GM23338 (cell line): ENCODE data around the gene SLTM. TPM values are rescaled to one million over a fixed set of nuclear protein-coding genes. Genes with fewer than 3 reads are reported as not detected.

Experiments used
- ATAC-seq: fragments of 200-7000 bp; cut with Tn5 transposase; 3 replicates; pipeline ENCODE4 v1.9.1; 2020
- DNase-seq: peaks from one replicate; pipeline ENCODE4 v3.0.0-alpha.2; 2015; ENCODE audit warnings: low spot score
- H2AFZ ChIP-seq: fragments of 200-600 bp; sonication (generic); 2 replicates; pipeline ENCODE4 v1.8.0; 2016; ENCODE audit warnings: antibody characterized with exemption, mild to moderate bottlenecking, moderate library complexity
- H3F3A ChIP-seq: fragments of 200-600 bp; sonication (generic); replicated peaks from 2 replicates; pipeline ENCODE4 v1.8.0; 2017; ENCODE audit warnings: antibody characterized with exemption, mixed run types, low read depth
- H3K27ac ChIP-seq: fragments of 200-600 bp; sonication (generic); 2 replicates; pipeline ENCODE4 v1.6.1; 2016; ENCODE audit warnings: low read depth
- H3K27me3 ChIP-seq: fragments of 200-600 bp; sonication (generic); 2 replicates; pipeline ENCODE4 v1.8.0; 2016; ENCODE audit warnings: mild to moderate bottlenecking, mixed run types, moderate library complexity; ENCODE audit not compliant: insufficient read depth
- H3K36me3 ChIP-seq: fragments of 200-600 bp; sonication (generic); 2 replicates; pipeline ENCODE4 v1.8.0; 2016; ENCODE audit warnings: mild to moderate bottlenecking; ENCODE audit not compliant: insufficient read depth
- H3K4me1 ChIP-seq: fragments of 200-600 bp; sonication (generic); 2 replicates; pipeline ENCODE4 v1.8.0; 2016; ENCODE audit warnings: mild to moderate bottlenecking, moderate library complexity; ENCODE audit not compliant: insufficient read depth
- H3K4me2 ChIP-seq: fragments of 200-600 bp; sonication (generic); 2 replicates; pipeline ENCODE4 v1.7.1; 2017; ENCODE audit warnings: mixed run types
- H3K4me3 ChIP-seq: fragments of 200-600 bp; sonication (generic); 2 replicates; pipeline ENCODE4 v1.6.1; 2016; ENCODE audit warnings: mixed run types
- H3K79me2 ChIP-seq: fragments of 200-600 bp; sonication (generic); replicated peaks from 2 replicates; pipeline ENCODE4 v1.8.0; 2017; ENCODE audit warnings: mild to moderate bottlenecking; ENCODE audit not compliant: insufficient read depth
- H3K9me2 ChIP-seq: fragments of 200-600 bp; sonication (generic); 2 replicates; pipeline ENCODE4 v1.8.0; 2017; ENCODE audit not compliant: insufficient read depth
- H4K20me1 ChIP-seq: fragments of 200-600 bp; sonication (generic); replicated peaks from 2 replicates; pipeline ENCODE4 v1.8.0; 2017; ENCODE audit warnings: mild to moderate bottlenecking; ENCODE audit not compliant: insufficient read depth
- H3K27ac Mint-ChIP-seq: 2 replicates; pipeline ENCODE4 v1.8.0; 2020; ENCODE audit warnings: inconsistent platforms, mild to moderate bottlenecking, moderate library complexity, mixed read lengths
- H3K27me3 Mint-ChIP-seq: 3 replicates; pipeline ENCODE4 v1.8.0; 2022; ENCODE audit warnings: low read depth, mild to moderate bottlenecking, moderate library complexity, mixed read lengths, inconsistent platforms; ENCODE audit not compliant: insufficient read depth, poor library complexity
- H3K36me3 Mint-ChIP-seq: 3 replicates; pipeline ENCODE4 v1.8.0; 2021; ENCODE audit warnings: low read depth, mild to moderate bottlenecking, inconsistent platforms, moderate library complexity, mixed read lengths
- H3K4me1 Mint-ChIP-seq: 3 replicates; pipeline ENCODE4 v1.8.0; 2020; ENCODE audit warnings: mild to moderate bottlenecking, inconsistent platforms, mixed read lengths
- H3K4me3 Mint-ChIP-seq: 3 replicates; pipeline ENCODE4 v1.8.0; 2021; ENCODE audit warnings: moderate library complexity, mild to moderate bottlenecking, inconsistent platforms, mixed read lengths
- H3K9me3 Mint-ChIP-seq: 3 replicates; pipeline ENCODE4 v1.8.0; 2020; ENCODE audit warnings: moderate library complexity, mild to moderate bottlenecking, inconsistent platforms, mixed read lengths
- CREB1 ChIP-seq: fragments of 250-450 bp; sonication (Bioruptor Pico); IDR thresholded peaks from 2 replicates; pipeline ENCODE4 v1.5.0; 2020; ENCODE audit warnings: low read depth, mild to moderate bottlenecking, moderate library complexity
- CTCF ChIP-seq, 2 experiments: fragments of 200-600 bp in 1 of 2; sonication (generic) in 1 of 2; conservative IDR thresholded peaks; 2 replicates each; pipeline versions ENCODE4 v1.5.1 to v1.6.1; 2016 to 2017; ENCODE audit warnings: antibody characterized with exemption in 2 of 2, low read depth in 2 of 2, mild to moderate bottlenecking in 2 of 2, moderate library complexity in 1 of 2
- ETS1 ChIP-seq: IDR thresholded peaks from 2 replicates; pipeline ENCODE4 v1.6.1; 2016; ENCODE audit warnings: antibody characterized with exemption
- EZH2 ChIP-seq: fragments of 200-600 bp; sonication (generic); IDR thresholded peaks from one replicate; pipeline ENCODE4 v1.8.0; 2017; ENCODE audit warnings: antibody characterized with exemption, mild to moderate bottlenecking, low read depth; ENCODE audit not compliant: unreplicated experiment
- EZH2phosphoT487 ChIP-seq: fragments of 200-600 bp; sonication (generic); IDR thresholded peaks from one replicate; pipeline ENCODE4 v1.8.1; 2018; ENCODE audit warnings: antibody characterized with exemption; ENCODE audit not compliant: unreplicated experiment
- JUNB ChIP-seq: IDR thresholded peaks from one replicate; pipeline ENCODE4 v1.6.1; 2016; ENCODE audit warnings: antibody characterized with exemption; ENCODE audit not compliant: unreplicated experiment
- NANOG ChIP-seq: IDR thresholded peaks from 2 replicates; pipeline ENCODE4 v1.6.1; 2016; ENCODE audit warnings: antibody characterized with exemption, borderline replicate concordance
- POLR2AphosphoS5 ChIP-seq: IDR thresholded peaks from 2 replicates; pipeline ENCODE4 v1.6.1; 2016; ENCODE audit warnings: antibody characterized with exemption, low read depth
- REST ChIP-seq: IDR thresholded peaks from one replicate; pipeline ENCODE4 v1.6.1; 2018; ENCODE audit warnings: antibody characterized with exemption; ENCODE audit not compliant: unreplicated experiment
- STAT1 ChIP-seq: IDR thresholded peaks from one replicate; pipeline ENCODE4 v1.6.1; 2016; ENCODE audit warnings: antibody characterized with exemption; ENCODE audit not compliant: unreplicated experiment
- ZNF114 ChIP-seq: fragments of 250-450 bp; sonication (Bioruptor Pico); IDR thresholded peaks from 2 replicates; pipeline ENCODE4 v1.5.0; 2020; ENCODE audit warnings: mild to moderate bottlenecking, moderate library complexity
- polyA plus RNA-seq: library from polyadenylated mRNA; unstranded; fragments of >200 nt; fragmentation: Nextera tagmentation; extraction: Ambion mirVana; gene quantifications from 2 replicates; pipeline ENCODE4 v1.2.1, GENCODE V29; 2016
- total RNA-seq: library from RNA; depleted of rRNA; stranded (reverse); fragments of >200 nt; shearing (Covaris generic); gene quantifications from 2 replicates; pipeline ENCODE4 v1.2.3, GENCODE V29; 2014

The SLTM gene
- total and polyA plus RNA-seq, 2 experiments from 2014 or later, result 210 to 476 TPM

DNA sequence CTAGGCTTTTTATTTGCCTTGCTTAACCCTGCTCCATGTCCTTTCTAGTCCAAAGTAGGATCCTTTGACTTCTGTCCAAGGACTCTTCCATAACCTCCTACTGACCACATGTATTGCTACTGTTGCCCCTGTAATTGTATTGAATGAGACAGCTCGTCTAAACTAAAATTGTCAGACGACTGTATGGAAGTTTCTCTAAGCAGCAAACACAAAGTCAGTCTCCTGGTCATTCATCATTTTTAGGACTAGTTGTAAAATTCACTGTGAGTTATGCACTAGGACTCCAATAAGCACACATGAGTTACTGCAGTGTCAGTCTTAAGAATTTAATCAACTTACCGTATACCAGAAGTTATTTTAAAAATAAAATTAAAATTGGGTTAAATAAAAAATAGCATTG is 32.8 kb downstream of the SLTM start:
- no peaks in the 10 kb centered on the region for H3K4me1 Mint-ChIP-seq
- peaks cover 13% of the 10 kb centered on the region; the same call in 1 of the 2 replicates for H4K20me1 ChIP-seq
- H3K36me3 Mint-ChIP-seq, result peaks cover 70% of the 10 kb centered on the region
- H3K27me3 ChIP-seq, result no peaks in the 10 kb centered on the region
- H3K27me3 Mint-ChIP-seq, result peaks cover 2% of the 10 kb centered on the region
- ATAC-seq (no peak), DNase-seq (no peak)
- H3K4me1 ChIP-seq, result no peaks in the 10 kb centered on the region
- no peak overlapping the region for H3K4me3 ChIP-seq
- H3K4me3 Mint-ChIP-seq, result no peak overlapping the region
- no peak overlapping the region for H2AFZ ChIP-seq
- H3K9me3 Mint-ChIP-seq, result no peaks in the 10 kb centered on the region
- peaks cover 38% of the 10 kb centered on the region for H3K79me2 ChIP-seq
- H3K9me2 ChIP-seq, result no peaks in the 10 kb centered on the region
- H3K4me2 ChIP-seq, result no peak overlapping the region
- H3K27ac Mint-ChIP-seq, result no peak overlapping the region
- 0 out of 2 replicates have a peak, but pooled peaks cover 3% of the 10 kb centered on the region for H3F3A ChIP-seq
- H3K36me3 ChIP-seq, result peaks cover 53% of the 10 kb centered on the region
- H3K27ac ChIP-seq, result no peak overlapping the region
- TF ChIP-seq NANOG (no peak), ETS1 (no peak), EZH2 (no peak), CREB1 (CRISPR knock-in tag) (no peak), JUNB (no peak), ZNF114 (no peak)

DNA sequence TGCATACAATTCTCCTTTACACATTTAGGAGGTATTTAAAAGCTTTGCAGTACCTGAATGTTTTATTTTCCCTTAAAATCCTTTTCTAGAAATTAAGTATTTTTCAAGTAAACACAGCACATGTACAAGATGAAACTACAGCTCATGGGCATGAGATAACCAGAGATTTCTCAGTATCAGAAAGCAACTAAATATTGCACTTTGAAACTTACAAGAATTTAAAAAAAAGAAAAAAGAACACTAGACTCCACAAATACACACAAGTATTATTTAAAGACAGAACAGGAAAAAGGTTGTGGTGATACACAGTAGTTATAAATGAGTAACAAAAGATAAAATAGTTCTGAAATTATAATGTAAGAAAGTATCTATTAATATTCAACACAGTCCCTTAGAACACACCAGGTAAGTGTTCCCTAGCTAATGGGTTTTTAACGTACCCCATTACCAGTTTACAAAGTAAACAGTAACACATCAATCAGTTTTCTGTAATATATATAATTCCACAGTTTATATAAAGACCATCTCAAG is 35.3 kb downstream of the SLTM start:
- H3K4me1 ChIP-seq, result no peaks in the 10 kb centered on the region
- Mint-ChIP-seq H3K4me1 (no peaks in the 10 kb centered on the region), H3K4me3 (no peak overlapping the region), H3K9me3 (no peaks in the 10 kb centered on the region; the same call in 2 of the 3 replicates), H3K36me3 (peaks cover 79% of the 10 kb centered on the region), H3K27me3 (no peaks in the 10 kb centered on the region), H3K27ac (no peak overlapping the region)
- DNase-seq, result no peak
- H3K79me2 ChIP-seq, result peaks cover 15% of the 10 kb centered on the region
- H3K27me3 ChIP-seq, result no peaks in the 10 kb centered on the region
- no peak overlapping the region for H2AFZ ChIP-seq
- no peak for ATAC-seq
- H3F3A ChIP-seq, result 0 out of 2 replicates have a peak, but pooled peaks cover 3% of the 10 kb centered on the region
- H3K4me2 ChIP-seq, result no peak overlapping the region
- H3K27ac ChIP-seq, result no peak overlapping the region
- no peaks in the 10 kb centered on the region for H3K9me2 ChIP-seq
- no peak overlapping the region for H3K4me3 ChIP-seq
- peaks cover 9% of the 10 kb centered on the region; the same call in 1 of the 2 replicates for H4K20me1 ChIP-seq
- peaks cover 70% of the 10 kb centered on the region for H3K36me3 ChIP-seq
- no peak for TF ChIP-seq CTCF (conservative IDR thresholded peaks at IDR 0.05; ENCODE audit: low read depth in 2 of 2)
- no peak for TF ChIP-seq POLR2AphosphoS5
- TF ChIP-seq STAT1, result no peak
- no peak for TF ChIP-seq JUNB
- TF ChIP-seq EZH2, result no peak
- TF ChIP-seq ZNF114, result no peak
- no peak for TF ChIP-seq CREB1 (CRISPR knock-in tag)
- TF ChIP-seq ETS1, result no peak
- no peak for TF ChIP-seq REST
- TF ChIP-seq EZH2phosphoT487, result no peak
